Esophagus muscularis mucosa (tissue), 4 donors: ENCODE data around the gene MAPK12.

Experiments used
- CTCF ChIP-seq, 3 experiments: fragments of 200-600 bp in 2 of 3; fragments of 450-650 bp in 1 of 3; sonication (generic) in 2 of 3; IDR thresholded peaks; one replicate each; pipeline ENCODE4 v1.5.1; 2017 to 2019; ENCODE audit warnings: antibody characterized with exemption in 3 of 3, mild to moderate bottlenecking in 2 of 3, moderate library complexity in 1 of 3
- EP300 ChIP-seq: sonication (generic); formaldehyde crosslinking; IDR thresholded peaks from one replicate; pipeline ENCODE4 v1.6.1; 2017; ENCODE audit warnings: antibody characterized with exemption
- POLR2AphosphoS5 ChIP-seq, 2 donors: sonication (generic); formaldehyde crosslinking; IDR thresholded peaks; one replicate each; pipeline ENCODE4 v1.6.1; 2017; ENCODE audit warnings: antibody characterized with exemption in 2 of 2

- TF ChIP-seq CTCF (IDR thresholded peaks at IDR 0.05): no peak
- TF ChIP-seq EP300: no peak
- no peak for TF ChIP-seq POLR2AphosphoS5 (IDR thresholded peaks at IDR 0.05)
Observed at GRCh38 chr22:50287731-50288130, 26.2 kb upstream of the MAPK12 start.
